Measurements from ENCODE around the gene VEGFB. TPM values are rescaled to one million over a fixed set of nuclear protein-coding genes. Genes with fewer than 3 reads are reported as not detected.

VEGFB gene
- total and polyA plus RNA-seq, 2 of the 8 experiments (the other 6 are each of a cell fraction or from before 2014, with no cell fraction given): 9.3 to 49.6 TPM

DNA sequence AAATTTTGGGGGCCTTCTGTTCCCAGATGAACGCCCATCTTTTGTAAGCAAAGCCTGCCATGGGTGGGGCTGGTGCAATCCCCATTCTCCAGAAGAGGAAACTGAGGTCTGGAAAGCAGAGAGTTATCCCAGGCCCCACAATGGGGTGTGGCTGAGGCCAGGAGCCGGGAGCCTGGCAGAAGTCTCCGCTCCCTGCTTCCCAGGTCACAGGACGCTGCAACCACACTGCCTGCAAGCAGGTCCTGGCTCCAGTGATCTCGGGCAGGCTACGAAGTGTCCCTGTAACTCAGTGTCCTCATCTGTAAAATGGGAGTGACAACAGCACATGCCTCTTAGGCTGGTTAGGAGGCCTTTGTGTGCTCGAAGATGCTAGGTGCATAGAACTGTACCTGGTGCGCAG, 18.7 kb downstream of the VEGFB start:
- CTCF ChIA-PET (ENCODE audit: partially characterized antibody): interaction anchor here (0.8 to 10.0 kb wide), 6 partner anchors 13 to 102 kb away, joined by 3 to 102 read pairs (median 4); no protein-coding TSS in a partner anchor
- H3K79me2 ChIP-seq (ENCODE audit: control insufficient read depth in 1 of 2, insufficient read depth in 2 of 2, low read length in 2 of 2): peaks cover 0 to 23% of the 10 kb centered on the region in 2 experiments; a peak in 1 of 4 replicates

More for the DNA sequence above, 18.7 kb downstream of the VEGFB start:
- Histone ChIP-seq H3K36me3 (ENCODE audit: control insufficient read depth in 2 of 4, insufficient read depth in 4 of 4, low read length in 3 of 4) (peaks cover 8 to 31% (median 17%) of the 10 kb centered on the region in 4 experiments), H3K56ac (replicated peaks; ENCODE audit: insufficient read length, low read depth, low read length) (no peak overlapping the region), H4K5ac (ENCODE audit: insufficient read length, low read depth, low read length) (no peak overlapping the region), H3K23ac (ENCODE audit: insufficient read length) (no peak overlapping the region), H2BK120ac (replicated peaks; ENCODE audit: low read depth, low read length) (no peak overlapping the region), H3K27me3 (replicated peaks in 1 of 4; ENCODE audit: control insufficient read depth in 3 of 4, extremely low read depth in 1 of 4, insufficient read depth in 3 of 4, low read length in 3 of 4) (no peaks in the 10 kb centered on the region), H2BK5ac (ENCODE audit: low read depth, low read length) (no peak overlapping the region), H2BK20ac (ENCODE audit: low read length) (no peak overlapping the region; the same call in 1 of the 2 replicates), H4K8ac (ENCODE audit: extremely low read depth, insufficient read depth, low read length) (no peak overlapping the region), H2AFZ (ENCODE audit: low read length) (no peak overlapping the region), H4K91ac (replicated peaks; ENCODE audit: insufficient read length, low read length) (no peak overlapping the region), H3K9me3 (ENCODE audit: insufficient read depth in 2 of 2, low read depth in 1 of 2, low read length in 1 of 2) (no peaks in the 10 kb centered on the region), H3K79me1 (ENCODE audit: low read depth, low read length) (peaks cover 2% of the 10 kb centered on the region; the same call in 1 of the 2 replicates), H3K27ac (ENCODE audit: low read depth, low read length) (no peak overlapping the region), H3K4ac (replicated peaks; ENCODE audit: insufficient read length, low read depth, low read length) (no peak overlapping the region), H3K9ac (replicated peaks in 1 of 4; ENCODE audit: extremely low read depth in 1 of 4, low read depth in 3 of 4, low read length in 3 of 4) (peak overlapping the region in 1 of 4 experiments; percentile 10; a peak in 2 of 7 replicates), H3K4me2 (ENCODE audit: insufficient read depth in 1 of 2, low read depth in 2 of 2, low read length in 2 of 2) (peak overlapping the region; percentile 73 to 88), H2AK5ac (ENCODE audit: low read depth, low read length) (0 out of 2 replicates have a peak overlapping the region, but pooled peaks have one; percentile 54), H3K23me2 (ENCODE audit: low read depth, low read length) (peaks cover 10% of the 10 kb centered on the region; the same call in 1 of the 2 replicates), H3K18ac (ENCODE audit: extremely low read depth, low read length) (no peak overlapping the region; the same call in 1 of the 2 replicates), H3K4me3 (ENCODE audit: extremely low read depth in 1 of 4, insufficient read depth in 2 of 4, low read depth in 3 of 4, low read length in 4 of 4) (peak overlapping the region in 3 of 4 experiments; percentile 74 to 86 (median 77); a peak in 6 of 8 replicates), H4K20me1 (replicated peaks in 1 of 2; ENCODE audit: control insufficient read depth in 1 of 2, insufficient read depth in 2 of 2, low read length in 2 of 2) (peaks cover 6 to 19% of the 10 kb centered on the region in 2 experiments), H2BK12ac (ENCODE audit: low read depth, low read length) (peak overlapping the region; percentile 60; the same call in 1 of the 2 replicates), H3K4me1 (replicated peaks in 1 of 4; ENCODE audit: control insufficient read depth in 3 of 4, insufficient read depth in 4 of 4, low read length in 3 of 4) (peaks cover 0 to 35% (median 31%) of the 10 kb centered on the region in 4 experiments; a peak in 6 of 7 replicates), H3K14ac (ENCODE audit: insufficient read length) (no peak overlapping the region), H2BK15ac (ENCODE audit: low read length) (no peak overlapping the region)
- TF ChIP-seq GABPA (IDR thresholded peaks at IDR 0.05; ENCODE audit: borderline replicate concordance, insufficient read depth, low read length) (no peak), KDM1A (IDR thresholded peaks at IDR 0.05; ENCODE audit: borderline replicate concordance, low read length) (peak; percentile 37; the same call in 1 of the 2 replicates)
- POLR2A ChIA-PET (ENCODE audit: partially characterized antibody): interaction anchor here (3.9 to 13.1 kb wide), 5 partner anchors 9 to 19 kb away, joined by 36 to 352 read pairs (median 101); partner anchors contain the start of genes DNAJC4, FKBP2, PPP1R14B and VEGFB
- DNase-seq (ENCODE audit: low read depth in 1 of 2, low spot score in 2 of 2) (no peak), FAIRE-seq (no peak)
- 86% methylated on average over 8 of the region's 8 CpGs; no CpG with 5 or more reads in 1 of the 2 experiments for WGBS, 2 experiments (ENCODE audit: extremely low coverage in 1 of 2, insufficient coverage in 1 of 2, insufficient read length in 1 of 2, insufficient replicate concordance in 2 of 2, low coverage in 1 of 2, low lambda C conversion rate in 2 of 2, missing lambda C conversion rate in 1 of 2)

All from H1 (cell line).